Choroid plexus epithelial cell (primary cell): ENCODE measurements around the gene DPY19L1.
A peak's percentile ranks its signal among the peaks of the same experiment; 100 is the strongest.
"Not testable (repeated sequence)": the region's sequence is repeated elsewhere in the genome, so short reads cannot be mapped to it uniquely, and the experiment has no call there.

Source experiments
- DNase-seq: peaks from one replicate; pipeline ENCODE4 v3.0.0-alpha.2; 2010; ENCODE audit warnings: low read depth
- H3K4me3 ChIP-seq: 2 replicates; pipeline ENCODE4 v1.5.1; 2011; ENCODE audit warnings: low read depth, mild to moderate bottlenecking, control low read depth, low read length, moderate library complexity
- TF ChIP-seq, protein P1 (sequence below): conservative IDR thresholded peaks from 2 replicates; pipeline ENCODE4 v1.5.1; 2011; ENCODE audit warnings: low read depth, mild to moderate bottlenecking, control low read depth, inconsistent platforms, low read length, moderate library complexity

DPY19L1 gene

DNA sequence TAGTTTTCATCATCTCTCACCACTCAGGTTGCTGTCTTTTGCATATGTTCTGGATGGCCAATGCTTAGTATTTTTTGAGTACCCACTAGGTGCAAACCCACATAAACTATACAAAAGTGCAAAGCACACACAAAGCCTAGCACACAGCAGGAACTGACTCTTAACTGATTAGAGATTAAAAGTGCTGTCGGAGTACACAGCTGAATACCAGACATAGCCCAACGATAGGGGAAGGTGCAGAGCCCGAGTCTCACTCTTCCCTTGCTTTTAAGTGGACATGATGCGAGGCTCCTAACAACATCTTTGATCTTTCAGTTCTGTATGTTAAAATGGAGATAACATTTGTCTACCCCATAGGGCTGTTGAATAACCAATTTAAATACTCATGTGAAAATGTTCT is 90.8 kb downstream of the DPY19L1 start:
- TF ChIP-seq, protein P1, sequence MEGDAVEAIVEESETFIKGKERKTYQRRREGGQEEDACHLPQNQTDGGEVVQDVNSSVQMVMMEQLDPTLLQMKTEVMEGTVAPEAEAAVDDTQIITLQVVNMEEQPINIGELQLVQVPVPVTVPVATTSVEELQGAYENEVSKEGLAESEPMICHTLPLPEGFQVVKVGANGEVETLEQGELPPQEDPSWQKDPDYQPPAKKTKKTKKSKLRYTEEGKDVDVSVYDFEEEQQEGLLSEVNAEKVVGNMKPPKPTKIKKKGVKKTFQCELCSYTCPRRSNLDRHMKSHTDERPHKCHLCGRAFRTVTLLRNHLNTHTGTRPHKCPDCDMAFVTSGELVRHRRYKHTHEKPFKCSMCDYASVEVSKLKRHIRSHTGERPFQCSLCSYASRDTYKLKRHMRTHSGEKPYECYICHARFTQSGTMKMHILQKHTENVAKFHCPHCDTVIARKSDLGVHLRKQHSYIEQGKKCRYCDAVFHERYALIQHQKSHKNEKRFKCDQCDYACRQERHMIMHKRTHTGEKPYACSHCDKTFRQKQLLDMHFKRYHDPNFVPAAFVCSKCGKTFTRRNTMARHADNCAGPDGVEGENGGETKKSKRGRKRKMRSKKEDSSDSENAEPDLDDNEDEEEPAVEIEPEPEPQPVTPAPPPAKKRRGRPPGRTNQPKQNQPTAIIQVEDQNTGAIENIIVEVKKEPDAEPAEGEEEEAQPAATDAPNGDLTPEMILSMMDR: no peak
- no peak overlapping the region for H3K4me3 ChIP-seq

GRCh38 chr7:34945894-34946477 is 91.3 kb downstream of the DPY19L1 start:
- not testable (repeated sequence) for DNase-seq, H3K4me3 ChIP-seq

More for the DNA sequence above, 90.8 kb downstream of the DPY19L1 start:
- DNase-seq: no peak

DNA sequence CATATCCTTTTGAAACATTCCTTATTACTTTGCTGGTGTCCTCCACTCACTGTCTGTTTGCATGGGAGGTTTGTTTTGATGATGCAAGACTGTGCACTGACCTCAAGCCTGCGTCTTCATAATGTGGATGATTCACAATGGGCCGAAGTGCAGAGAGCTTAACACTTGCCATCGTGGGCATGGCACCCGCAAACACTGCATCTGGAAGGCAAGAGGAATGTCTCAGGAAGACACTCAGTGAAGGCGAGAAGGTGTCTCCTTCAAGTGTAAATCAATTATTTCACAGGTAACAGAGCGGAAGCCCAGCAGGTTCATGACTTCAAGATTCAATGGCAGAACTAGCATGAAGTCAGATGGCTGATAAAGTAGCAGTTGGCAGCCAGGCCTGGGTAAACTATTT is 98.1 kb downstream of the DPY19L1 start:
- TF ChIP-seq, protein P1: no peak
- H3K4me3 ChIP-seq: no peak overlapping the region
- peak; percentile 94 for DNase-seq

DNA sequence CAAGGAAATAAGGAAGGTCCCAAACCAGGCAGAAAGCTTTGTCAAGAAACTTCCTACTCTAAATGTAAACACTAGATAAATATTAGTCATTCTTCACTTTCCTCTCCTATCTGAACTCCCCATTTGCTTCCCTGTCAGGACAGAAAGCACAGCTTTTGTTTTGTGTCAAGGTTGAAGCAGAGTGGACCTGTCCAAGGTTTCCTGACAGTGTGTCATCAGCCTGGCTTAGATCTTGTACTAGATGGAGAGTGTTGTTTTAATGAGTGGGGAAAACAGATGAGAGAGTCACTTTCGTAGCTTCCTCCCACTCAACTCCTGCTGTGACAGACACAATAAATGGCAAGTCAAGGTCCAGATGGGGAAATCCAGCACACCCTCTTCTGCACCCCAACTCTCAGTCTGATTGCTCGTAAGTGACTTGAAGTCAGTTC is 101.5 kb downstream of the DPY19L1 start:
- H3K4me3 ChIP-seq: not testable (repeated sequence)
- peak; percentile 14 for DNase-seq

GRCh38 chr7:34931739-34932138 is 105.5 kb downstream of the DPY19L1 start:
- no peak overlapping the region for H3K4me3 ChIP-seq
- DNase-seq: no peak
- TF ChIP-seq, protein P1: no peak

DNA sequence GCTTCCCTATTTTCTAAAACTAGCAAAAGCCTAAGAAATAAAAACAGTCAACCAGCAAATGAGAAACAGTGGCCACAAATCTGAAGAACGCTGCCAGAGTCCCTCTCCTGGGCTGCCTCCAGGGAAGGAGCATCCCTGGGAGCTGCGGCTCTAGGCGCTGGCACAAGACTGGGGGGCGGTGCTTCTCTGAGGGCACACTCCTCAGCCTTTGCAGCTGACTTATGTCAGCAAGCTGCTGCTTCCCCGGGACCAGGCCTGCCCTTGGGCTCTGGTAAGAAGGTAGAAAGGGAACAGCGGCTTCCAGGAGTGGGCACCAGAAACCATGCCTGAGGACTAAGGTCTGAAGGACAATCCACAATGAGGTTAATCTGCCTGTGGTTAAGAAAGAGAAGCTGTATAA is 107.5 kb downstream of the DPY19L1 start:
- DNase-seq, H3K4me3 ChIP-seq: not testable (repeated sequence)

DNA sequence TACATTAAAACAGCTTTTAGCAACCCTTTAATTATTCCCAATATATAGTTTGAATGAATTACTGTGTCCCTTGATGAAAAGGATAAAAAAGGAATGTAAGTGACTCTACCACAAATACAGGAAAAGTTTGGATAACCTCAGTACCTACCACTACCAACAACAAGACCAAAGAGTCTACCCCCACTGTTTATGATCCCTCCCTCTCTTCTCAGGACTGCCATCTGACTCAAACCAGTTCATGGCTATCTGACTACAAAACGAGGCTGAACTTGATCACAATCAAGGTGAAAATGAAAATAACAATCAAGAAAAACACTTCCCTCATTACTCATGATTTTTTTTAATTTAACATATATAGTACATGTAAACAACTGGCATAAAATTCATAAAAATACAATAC is 108.7 kb downstream of the DPY19L1 start:
- TF ChIP-seq, protein P1: no peak
- no peak for DNase-seq
- H3K4me3 ChIP-seq: no peak overlapping the region

- no peak overlapping the region for H3K4me3 ChIP-seq
- TF ChIP-seq, protein P1: peak; percentile 72
- DNase-seq: peak; percentile 49
Observed at GRCh38 chr7:34928052-34928451, 109.2 kb downstream of the DPY19L1 start.

DNA sequence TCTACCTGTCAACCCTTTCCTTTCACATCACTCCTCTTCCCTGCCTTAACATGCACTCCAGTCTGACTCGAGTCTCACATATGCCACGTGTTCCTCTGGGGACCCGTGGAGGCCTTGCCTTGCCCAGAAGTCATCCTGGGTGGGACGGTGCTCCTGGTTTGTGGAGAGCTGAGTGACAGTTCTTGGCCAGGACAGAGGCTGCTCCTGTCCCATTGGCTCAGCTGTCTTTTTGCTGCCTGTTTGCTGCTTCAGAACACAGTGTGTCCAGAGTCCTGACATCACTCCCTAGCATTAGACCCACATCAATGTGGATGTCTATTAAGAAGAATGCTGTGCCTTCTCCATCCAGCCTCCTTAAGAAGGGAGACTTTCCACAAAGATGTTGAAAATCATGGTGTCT is 116.8 kb downstream of the DPY19L1 start:
- H3K4me3 ChIP-seq, DNase-seq: not testable (repeated sequence)

- not testable (repeated sequence) for DNase-seq, H3K4me3 ChIP-seq
Observed at GRCh38 chr7:34919038-34919437, 118.2 kb downstream of the DPY19L1 start.

DNA sequence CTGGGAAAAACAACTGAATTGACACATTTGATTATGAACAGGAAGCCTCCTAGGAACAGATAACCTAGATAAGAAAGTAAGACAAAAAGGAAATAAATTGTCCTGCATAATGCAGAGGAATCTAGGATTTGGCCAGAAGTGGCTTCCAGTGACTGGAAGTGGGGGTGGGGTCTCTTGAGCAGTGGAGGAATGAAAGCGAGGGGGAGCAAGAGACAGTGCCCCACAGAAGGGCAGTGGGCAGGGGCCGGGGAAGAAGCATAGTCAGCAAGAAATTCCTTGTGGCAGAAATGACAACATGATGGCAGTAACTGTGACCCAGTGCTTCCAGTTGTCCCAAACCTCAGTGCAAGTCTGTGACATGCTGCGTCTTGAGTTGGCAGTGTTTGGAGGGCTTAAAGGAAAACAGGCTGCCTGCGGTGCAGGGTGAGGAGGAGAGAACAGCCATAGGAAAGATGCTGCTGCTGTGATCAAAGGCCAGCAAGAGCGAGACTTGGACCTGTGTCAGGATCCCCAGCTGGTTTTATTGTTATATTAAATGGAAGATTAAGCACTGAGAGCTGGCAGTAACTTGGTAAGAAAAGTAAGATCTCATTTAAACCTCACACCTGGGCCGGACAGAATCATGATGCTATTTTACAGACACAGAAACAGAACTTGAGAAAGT is 119.0 kb downstream of the DPY19L1 start:
- not testable (repeated sequence) for DNase-seq, H3K4me3 ChIP-seq

DNA sequence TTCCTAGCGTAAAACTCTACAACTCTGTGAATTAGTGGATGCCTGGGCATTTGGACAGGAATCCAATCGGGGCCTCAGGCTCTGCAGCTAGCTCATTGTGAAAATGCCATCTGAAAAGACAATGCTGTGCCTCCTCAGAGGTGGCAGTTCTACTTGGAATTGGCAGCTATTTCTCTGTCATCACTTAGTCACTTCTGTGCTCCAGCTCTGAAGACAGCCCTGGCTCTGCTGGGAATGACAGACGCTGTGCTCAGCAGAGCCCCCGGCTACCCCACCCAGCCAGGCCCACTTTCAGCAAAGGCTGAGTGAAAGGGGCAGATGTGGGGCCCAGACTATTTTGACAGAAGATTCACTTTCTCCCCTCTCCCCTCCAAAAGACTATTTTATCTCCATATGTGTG is 119.8 kb downstream of the DPY19L1 start:
- not testable (repeated sequence) for H3K4me3 ChIP-seq, DNase-seq
